Fibroblast of villous mesenchyme (primary cell): Measurements from ENCODE around the gene ST6GALNAC4. TPM values are rescaled to one million over a fixed set of nuclear protein-coding genes. Genes with fewer than 3 reads are reported as not detected.

Experiments used
- DNase-seq: peaks from one replicate; pipeline ENCODE4 v3.0.0-alpha.2; 2010; ENCODE audit warnings: low read depth
- H3K4me3 ChIP-seq: 2 replicates; pipeline ENCODE4 v1.5.1; 2011; ENCODE audit warnings: low read depth, mild to moderate bottlenecking, low read length
- total RNA-seq: library from RNA; depleted of rRNA; stranded (reverse); fragments of >200 nt; gene quantifications from 2 replicates; pipeline ENCODE4 v1.2.3, GENCODE V29; 2012
- TF ChIP-seq, protein P1 (sequence below): IDR thresholded peaks from 2 replicates; pipeline ENCODE4 v1.5.1; 2012; ENCODE audit warnings: low read depth, mild to moderate bottlenecking, low read length; ENCODE audit not compliant: insufficient read depth

The ST6GALNAC4 gene
- total RNA-seq, 1 donor, result 34.1 TPM

DNA sequence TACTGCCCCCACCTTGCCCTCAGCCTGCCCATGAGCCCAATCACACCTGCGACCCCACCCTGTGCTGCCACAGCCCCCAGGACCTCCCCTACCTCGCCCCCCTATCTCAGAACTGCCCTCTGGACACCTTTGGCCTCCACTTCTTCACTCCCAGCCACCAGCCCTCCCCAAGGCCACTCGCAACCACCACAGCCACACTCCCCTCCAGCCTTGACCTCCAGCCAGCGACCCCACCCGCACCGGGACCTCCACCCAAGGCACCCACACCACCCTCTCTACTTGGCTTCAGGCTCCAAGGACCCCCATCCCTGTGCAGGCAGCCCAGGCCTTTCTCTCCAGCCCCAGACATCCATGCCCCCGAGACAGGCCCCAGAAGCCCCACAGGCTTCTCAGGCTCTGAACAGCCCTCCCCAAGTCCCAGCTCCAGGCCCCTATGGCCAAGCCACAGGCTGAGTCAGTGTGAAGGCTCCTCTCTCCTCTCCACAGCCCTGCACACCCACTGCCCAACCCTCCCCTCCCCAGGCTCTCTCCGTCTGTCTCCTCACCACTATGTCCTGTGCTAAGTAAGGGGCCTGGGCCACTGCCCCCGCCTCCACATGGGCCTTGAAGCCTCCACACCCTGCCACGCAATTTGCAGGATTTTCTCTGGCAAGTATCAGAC lies 41.4 kb downstream of the ST6GALNAC4 start:
- TF ChIP-seq, protein P1, sequence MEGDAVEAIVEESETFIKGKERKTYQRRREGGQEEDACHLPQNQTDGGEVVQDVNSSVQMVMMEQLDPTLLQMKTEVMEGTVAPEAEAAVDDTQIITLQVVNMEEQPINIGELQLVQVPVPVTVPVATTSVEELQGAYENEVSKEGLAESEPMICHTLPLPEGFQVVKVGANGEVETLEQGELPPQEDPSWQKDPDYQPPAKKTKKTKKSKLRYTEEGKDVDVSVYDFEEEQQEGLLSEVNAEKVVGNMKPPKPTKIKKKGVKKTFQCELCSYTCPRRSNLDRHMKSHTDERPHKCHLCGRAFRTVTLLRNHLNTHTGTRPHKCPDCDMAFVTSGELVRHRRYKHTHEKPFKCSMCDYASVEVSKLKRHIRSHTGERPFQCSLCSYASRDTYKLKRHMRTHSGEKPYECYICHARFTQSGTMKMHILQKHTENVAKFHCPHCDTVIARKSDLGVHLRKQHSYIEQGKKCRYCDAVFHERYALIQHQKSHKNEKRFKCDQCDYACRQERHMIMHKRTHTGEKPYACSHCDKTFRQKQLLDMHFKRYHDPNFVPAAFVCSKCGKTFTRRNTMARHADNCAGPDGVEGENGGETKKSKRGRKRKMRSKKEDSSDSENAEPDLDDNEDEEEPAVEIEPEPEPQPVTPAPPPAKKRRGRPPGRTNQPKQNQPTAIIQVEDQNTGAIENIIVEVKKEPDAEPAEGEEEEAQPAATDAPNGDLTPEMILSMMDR, result no peak
- H3K4me3 ChIP-seq, result no peak overlapping the region
- no peak for DNase-seq

DNA sequence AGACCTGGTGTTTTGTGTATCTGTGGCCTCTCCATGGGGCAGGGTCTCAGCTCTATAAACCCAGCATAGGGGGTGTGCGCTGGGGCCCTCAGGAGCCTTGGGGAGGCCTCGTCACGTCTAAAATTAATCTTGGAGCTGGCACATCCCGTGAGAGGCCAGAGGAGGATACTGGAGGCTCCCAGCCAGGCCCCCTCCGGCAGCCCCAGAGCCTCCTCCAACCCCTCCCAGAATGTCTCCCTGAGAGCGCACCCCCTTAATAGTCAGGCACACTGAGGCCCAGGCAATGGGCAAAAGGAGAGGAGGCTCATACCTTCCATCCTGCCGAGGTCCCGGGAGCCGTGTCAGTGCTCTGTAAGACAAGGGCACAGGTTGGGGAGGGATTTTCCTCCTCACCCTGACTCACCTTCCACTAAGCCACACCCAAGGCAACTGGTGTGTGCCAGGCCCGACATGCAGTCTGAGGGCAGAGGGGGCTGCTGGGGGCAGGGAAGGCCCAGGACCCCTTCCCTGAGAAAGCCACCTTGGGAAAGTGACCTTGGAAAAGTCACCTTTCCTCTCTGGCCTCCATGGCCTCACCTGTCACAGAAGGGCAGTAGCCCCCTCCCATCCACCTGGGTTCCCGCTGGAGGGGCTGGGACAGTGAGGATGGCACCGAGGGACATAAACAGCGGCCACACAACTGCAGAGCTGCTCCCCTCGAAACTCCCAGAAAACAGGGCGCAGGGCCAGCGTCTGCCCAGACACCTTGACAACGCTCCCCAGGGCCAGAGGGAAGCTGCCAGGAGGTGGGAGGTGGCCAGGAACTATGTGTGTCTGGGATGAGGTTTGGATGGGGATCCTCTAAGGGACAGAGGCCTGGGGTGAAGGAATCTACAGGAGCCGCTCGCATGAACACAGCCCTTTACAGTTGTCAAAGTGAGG lies 42.3 kb downstream of the ST6GALNAC4 start:
- TF ChIP-seq, protein P1, result no peak
- no peak for DNase-seq

DNA sequence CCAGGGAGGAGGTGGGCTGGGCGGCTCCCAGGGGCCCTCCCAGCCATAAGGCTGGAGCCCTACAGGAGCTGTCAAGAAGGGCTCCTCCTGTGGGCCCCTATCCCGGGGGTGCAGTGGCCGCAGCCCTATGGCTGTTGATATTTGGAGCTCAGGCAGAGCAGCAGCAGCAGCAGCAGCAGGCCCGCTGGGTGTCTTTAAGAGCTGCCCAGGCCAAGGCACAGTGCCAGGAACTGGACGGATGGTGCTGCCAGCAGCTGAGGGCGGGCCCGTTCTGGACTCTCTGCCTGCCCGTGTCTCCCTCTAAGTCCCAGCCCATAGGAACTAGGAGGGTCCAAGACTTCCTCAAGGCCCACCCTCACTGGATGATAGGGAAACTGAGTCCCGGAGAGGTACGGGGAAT lies 43.0 kb downstream of the ST6GALNAC4 start:
- DNase-seq, result no peak
- H3K4me3 ChIP-seq, result no peak overlapping the region
- TF ChIP-seq, protein P1, result no peak

More for the DNA sequence above, 42.3 kb downstream of the ST6GALNAC4 start:
- no peak overlapping the region for H3K4me3 ChIP-seq

DNA sequence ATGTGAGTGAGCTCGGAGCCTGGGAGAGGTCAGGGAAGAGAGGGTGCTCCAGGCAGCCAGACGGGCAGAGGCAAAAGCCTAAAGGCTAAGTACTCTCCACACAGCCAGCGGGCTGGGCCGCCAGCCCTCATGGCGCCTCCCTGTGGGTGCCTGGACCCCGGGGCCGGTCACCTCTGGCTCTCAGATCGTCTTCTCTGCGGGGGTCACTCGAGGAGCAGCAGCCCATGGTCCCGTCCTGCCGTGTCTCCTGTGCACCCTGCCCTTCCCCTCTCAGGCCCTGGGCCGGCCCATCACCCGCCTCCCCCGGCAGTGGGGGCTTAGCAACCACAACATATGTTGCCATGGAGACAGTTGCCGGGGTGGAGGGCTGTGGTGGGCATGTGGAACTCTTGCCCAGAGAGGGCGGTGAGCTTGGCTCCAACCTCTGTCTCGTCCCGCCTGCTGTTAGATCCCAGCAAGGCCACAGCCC lies 43.6 kb downstream of the ST6GALNAC4 start:
- H3K4me3 ChIP-seq, result no peak overlapping the region
- no peak for DNase-seq
- TF ChIP-seq, protein P1, result no peak

DNA sequence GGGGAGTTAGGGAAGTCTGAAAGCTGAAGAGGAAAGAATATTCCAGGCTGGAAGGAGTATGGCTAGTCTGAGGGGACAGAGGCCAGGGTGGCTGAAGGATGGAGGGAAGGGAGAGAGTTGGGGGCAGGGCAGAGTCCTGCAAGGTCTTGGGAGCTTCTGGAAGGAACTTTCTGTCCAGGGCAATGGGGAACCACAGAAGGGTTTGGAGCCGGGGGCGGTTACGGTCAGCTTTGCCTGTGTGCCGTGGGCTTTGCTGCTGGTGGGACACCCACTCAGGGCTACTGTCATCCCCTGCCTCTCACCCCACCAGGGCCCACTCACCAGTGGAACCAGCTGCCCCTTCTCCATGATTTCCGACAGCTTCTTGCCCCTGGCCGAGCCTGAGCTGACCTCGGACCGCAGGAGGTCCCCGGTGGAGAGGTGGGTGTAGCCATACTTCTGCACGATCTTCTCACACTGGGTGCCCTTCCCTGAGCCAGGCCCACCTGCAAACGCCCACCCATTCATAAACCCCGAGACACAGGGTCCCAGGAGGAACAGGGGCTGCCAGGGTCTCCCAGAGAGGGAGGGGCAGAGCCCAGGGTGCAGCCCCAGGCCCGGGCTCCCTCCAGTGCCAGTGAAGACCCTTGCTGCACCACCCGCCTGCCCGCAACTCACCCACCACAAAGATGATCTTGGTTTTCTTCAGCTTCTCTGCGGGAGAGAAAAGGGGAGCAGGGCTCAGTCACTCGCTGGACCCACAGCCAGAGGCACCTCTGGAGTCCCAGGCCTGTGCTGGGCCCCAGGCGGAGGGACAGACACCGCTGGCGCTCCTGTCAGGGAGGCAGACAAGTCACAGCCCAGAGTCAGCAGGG lies 44.2 kb downstream of the ST6GALNAC4 start:
- TF ChIP-seq, protein P1, result no peak
- DNase-seq, result no peak
- no peak overlapping the region for H3K4me3 ChIP-seq

DNA sequence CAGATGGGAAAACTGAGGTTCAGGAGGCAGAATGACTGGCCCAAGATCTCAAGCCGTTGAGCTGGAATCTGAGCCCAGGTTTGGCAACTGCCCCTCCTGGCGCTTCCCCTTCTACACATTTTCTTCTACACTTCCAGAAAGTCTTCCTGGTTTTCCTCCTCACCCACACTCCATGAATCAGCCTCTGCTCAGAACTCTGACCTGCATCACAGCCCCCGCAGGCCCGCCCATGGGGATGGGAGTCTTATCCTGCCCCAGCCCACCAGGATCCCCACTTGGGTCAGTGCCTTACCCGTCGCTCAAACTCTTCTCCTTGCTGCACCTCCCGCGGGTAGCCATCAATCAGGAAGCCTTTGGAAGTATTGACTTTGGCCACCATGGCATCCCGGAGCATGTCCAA lies 45.3 kb downstream of the ST6GALNAC4 start:
- no peak for DNase-seq
- H3K4me3 ChIP-seq, result no peak overlapping the region
- TF ChIP-seq, protein P1, result no peak
